Renal cortical epithelial cell (primary cell): ENCODE data around the gene RPTOR. TPM values are rescaled to one million over a fixed set of nuclear protein-coding genes. Genes with fewer than 3 reads are reported as not detected.

Experiments
- DNase-seq: peaks from one replicate; pipeline ENCODE4 v3.0.0-alpha.2; 2011; ENCODE audit warnings: low read depth
- total RNA-seq: library from RNA; depleted of rRNA; stranded (reverse); fragments of >200 nt; gene quantifications from 2 replicates; pipeline ENCODE4 v1.2.3, GENCODE V29; 2014

The RPTOR gene
- total RNA-seq, 1 donor from 2014 or later = 35.5 TPM

GRCh38 chr17:80943346-80944145, 398.9 kb downstream of the RPTOR start:
- DNase-seq = no peak

DNA sequence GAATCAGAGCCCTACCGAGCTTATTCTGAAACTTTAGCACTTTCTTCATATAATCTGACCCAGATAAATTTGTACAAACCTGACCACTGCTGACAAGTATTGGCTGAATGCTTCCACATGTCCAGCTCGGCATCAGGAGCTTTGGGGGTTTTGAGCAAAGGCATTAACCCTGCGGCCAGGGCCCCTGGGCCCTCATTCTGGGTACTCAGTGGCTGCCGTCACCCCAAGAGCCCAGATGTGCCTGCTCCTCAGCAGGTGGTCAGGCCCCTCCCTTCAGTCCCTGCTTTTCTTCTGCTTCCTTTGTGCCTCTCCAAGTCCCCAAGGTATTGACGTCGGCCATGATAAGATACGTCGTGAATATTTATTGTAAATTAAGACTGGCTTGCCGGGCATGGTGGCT, 399.7 kb downstream of the RPTOR start:
- no peak for DNase-seq

- DNase-seq = no peak
Measured at GRCh38 chr17:80945736-80946135, 401.1 kb downstream of the RPTOR start.

- DNase-seq = no peak
Measured at GRCh38 chr17:80946449-80946848, 401.8 kb downstream of the RPTOR start.

DNA sequence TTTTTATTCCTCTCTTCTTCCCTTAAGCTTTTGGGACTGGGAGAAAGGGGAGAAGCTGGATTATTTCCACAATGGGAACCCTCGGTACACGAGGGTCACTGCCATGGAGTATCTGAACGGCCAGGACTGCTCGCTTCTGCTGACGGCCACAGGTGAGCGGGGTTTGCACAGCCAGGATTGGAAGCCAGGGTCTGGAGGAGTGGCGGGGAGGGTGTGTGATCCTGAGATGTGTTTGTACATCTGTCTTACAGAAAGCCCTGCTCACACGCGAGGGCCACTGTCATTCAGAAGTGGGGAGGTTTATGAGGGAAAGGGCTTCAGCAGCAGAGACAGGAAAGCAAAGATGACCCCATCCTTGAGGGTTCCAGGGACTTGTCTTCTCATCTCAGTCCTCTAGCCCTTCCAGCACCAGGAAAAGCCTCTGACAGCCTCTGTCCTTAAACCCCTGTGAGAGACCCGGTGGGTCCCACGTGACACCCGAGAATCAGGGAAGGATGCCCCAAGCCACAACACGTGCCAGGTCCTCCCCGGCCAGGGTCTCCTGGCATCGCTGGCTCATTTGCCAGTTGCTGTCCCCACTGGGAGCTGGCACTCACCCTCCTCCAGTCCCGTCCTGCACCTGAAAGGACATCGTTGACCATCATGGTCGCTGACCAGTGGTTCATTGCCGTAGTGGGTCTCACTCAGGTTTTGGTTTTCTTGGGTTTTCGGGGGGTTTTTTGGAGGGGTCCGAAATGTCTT, 402.7 kb downstream of the RPTOR start:
- no peak for DNase-seq

- DNase-seq = no peak
Measured at GRCh38 chr17:80948019-80948975, 403.7 kb downstream of the RPTOR start.

- DNase-seq = no peak
Measured at GRCh38 chr17:80948976-80949450, 404.4 kb downstream of the RPTOR start.

DNA sequence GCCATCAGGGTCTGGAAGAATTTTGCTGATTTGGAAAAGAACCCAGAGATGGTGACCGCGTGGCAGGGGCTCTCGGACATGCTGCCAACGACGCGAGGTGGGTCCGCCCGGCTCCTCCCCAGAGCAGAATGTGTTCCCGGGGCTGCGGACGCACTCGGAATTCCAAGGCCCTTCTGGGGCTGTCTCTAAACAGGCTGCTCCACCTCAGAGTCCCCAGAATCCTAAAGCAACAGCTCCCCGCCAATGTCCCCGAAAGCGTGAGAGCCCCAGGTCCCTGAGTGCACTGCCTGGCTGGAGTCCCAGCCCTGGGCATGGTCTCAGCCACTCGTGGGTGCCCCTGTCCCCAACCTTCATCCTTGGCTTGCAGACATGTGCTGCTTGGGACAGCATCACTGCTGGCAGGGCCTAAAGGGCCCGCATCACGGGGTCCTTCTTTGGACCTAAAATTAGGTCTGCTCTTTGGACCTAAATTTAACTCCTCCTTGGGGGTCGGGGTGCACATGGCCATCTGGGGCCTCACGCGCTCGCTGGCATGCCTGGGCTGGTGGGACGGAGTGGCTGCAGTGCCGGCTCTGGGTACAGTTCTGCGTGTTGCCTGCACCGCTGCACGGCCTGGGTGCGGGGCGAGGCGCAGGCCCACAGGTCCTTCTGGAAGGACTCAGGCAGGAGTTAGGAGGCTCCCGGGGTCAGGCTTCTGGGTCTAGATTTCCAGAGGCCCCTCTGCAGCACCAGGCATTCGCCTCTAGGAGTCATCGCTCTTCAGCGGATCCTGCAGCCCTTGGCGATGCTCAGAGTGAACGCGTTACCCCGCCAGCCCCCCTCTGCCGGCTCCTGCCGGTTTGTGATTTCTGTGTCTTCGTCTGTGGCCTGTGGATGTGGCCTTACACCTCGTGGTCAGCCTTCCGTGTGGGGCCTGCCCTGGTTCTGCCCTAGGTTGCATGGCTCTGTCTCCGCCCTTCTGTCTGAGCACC, 405.1 kb downstream of the RPTOR start:
- DNase-seq = no peak

DNA sequence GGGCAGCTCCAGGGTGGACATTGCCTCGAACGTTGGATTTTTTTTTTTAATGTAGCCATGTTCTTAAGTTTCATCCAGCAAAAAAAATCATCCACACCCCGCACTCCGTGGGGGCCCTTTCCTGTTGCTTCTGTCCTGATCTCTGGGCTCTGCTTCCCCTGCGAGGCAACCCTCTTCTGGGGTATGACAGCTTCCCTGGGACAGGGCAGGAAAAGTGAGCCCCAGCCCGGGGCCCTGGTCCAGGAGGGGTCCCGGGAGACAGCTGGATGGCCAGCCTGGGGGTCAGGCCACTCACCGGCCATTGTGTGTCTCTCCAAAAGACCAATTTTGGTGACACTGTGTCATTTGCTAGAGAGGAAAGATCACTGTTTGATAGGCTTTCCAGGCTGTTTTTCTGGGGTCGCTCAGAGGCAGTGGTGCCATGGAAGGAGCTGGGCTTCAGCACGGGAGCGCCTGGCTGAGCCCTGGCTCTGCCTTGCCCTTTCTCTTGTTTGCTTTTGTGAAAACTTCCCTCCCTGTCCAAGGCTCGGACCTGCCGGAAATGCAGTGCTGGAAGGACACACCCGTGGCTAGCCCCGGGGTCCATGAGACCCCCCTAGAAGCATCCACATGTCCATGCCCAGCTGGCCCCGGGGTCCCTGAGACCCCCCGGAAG, 406.0 kb downstream of the RPTOR start:
- DNase-seq = no peak

DNA sequence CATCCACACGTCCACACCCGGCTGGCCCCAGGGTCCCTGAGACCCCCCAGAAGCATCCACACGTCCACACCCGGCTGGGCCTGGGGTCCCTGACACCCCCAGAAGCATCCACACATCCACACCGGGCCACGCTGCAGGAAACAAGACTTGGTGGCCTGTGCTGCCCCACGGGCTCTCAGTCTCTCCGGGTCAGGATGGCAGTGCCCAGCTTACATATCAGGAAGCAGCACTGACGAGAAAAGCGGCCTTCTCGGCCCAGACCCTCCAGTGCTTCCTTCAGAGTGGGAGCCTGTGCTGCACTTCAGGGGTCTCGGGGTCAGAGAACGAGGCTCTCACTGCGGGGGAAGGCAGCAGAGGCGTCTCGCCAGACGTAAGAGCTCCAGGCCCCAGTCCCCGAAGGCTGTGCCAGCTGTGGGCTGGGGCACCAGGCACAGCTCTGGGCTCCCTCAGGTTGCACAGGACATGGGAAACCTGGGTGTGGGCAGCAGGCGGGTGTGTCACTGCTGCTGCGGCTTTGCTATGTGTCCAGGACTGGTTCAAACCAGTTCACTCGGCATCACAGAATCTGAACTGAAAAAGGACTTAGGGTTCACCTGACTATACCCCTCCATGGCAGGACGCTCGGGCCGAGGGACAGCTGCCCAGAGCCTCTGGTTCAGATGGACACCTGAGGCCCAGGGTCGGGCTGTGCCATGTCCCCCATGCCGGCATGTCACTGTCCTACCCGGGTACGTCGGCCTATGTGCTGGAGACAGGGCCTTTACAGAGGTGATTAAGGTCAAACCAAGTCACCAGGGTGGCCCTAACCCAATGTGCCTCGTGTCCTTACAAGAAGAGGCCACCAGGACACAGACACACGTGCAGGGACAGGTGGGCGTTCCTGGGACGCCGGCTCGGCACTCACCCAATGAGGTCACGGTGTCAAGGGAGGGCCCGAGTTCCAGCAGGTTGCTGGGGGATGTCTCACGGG, 406.8 kb downstream of the RPTOR start:
- DNase-seq = no peak

DNA sequence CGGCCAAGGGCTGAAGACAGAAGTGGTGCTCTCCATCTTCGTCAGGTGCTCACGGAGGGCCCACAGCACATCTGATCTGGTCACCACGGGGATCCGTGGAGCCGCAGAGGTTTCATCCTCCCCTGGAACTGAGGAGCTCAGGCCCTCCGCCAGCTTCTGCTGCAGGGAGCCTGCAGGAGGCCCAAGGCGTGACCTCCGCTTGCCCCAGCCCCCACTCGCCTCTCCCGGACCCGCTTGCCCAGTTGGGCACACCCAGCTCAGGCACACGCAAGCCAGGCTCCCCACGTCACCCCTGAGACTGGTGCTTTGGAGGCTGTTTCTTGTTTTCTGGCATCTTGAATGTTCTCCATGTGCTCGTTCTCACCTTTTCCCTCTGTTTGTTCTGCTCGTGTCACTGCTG, 407.7 kb downstream of the RPTOR start:
- DNase-seq = no peak

DNA sequence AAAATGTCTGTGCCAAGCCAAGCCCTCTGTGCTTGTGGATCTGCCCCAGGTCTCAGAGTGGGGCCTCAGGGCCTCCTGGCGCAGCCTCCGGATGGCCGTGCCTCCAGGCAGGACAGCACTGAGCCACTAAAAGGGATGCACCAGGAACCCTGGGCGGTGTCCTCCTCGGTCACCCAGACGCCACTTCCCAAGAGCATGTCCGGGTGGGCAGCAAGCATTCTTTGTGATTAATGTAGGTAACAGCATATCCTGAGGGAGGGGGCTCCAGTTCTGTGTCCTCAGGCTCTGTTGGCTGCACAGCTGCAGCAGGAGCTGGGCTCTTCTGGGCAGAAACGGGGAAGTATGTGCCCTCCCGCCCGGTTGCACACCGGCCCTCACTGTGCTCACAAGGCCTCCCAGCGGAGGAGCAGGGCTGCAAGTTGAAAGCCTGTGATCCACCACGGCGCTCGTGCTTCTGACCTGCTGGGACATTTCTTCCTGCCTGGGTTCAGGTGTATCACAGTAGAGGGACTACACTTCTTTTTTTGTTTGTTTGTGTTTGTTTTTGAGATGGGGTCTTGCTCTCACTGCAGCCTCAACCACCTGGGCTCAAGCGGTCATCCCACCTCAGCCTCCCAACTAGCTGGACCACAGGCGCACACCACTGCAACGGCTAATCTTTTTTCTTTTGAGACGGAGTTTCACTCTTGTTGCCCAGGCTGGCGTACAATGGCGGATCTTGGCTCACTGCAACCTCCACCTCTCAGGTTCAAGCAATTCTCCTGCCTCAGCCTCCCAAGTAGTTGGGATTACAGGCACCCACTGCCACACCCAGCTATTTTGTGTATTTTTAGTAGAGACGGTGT, 409.1 kb downstream of the RPTOR start:
- DNase-seq = no peak

DNA sequence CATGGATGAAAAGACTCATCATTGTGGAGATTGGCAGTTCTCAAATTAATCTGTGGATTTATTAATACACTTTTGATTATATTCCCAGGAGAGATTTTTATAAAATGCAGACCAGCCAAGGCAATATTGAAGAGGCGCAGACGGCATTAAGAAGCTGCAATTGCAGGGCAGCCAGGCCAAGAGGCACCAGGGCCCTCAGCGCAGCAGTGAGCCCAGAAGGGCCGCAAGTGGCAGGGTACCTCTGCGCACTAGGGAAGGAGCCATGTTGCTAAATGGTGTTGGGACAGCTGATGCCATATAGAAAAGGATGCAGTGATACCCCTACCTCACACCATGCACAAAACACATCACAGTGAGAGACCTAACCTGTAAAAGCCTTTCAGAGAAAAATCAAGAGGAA, 410.4 kb downstream of the RPTOR start:
- DNase-seq = no peak

DNA sequence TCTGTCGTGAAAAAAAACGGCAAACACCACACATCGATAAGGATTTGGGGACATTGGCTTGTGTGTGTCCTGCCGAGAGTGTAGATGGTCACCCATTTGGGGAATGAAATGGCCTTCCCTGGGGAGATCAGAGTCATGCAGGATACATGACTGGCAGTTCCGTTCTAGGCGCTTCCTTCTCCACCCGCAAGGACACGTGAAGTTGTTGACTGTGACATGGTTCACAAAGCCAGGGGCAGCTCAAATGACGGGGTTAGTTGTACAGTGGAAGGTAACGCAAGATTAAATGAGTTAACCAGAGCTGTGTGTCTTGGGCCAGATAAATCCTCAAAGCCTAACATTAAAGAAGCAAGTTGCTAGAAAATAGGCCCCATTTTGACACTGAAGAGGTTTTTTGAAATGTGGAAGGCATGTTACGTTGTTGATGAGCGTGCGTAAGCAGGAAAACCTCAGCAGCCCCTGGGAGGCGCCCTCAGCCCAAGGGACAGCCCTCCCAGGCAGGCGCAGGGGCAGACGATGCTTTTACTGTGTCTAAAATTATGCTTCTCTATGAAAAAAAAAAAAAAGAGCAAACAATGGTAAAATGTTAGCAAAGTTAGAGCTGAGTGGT, 411.1 kb downstream of the RPTOR start:
- no peak for DNase-seq

GRCh38 chr17:80956321-80957190, 411.9 kb downstream of the RPTOR start:
- no peak for DNase-seq

GRCh38 chr17:80957461-80957941, 412.9 kb downstream of the RPTOR start:
- no peak for DNase-seq
